K562 (cell line): Measurements from ENCODE around the gene RPL35. TPM values are rescaled to one million over a fixed set of nuclear protein-coding genes. Genes with fewer than 3 reads are reported as not detected.

ENCODE experiments used
- BRD9 ChIP-seq: fragments of 450-650 bp; IDR thresholded peaks from 2 replicates; pipeline ENCODE4 v1.6.1; 2018; ENCODE audit warnings: low read depth; ENCODE audit not compliant: partially characterized antibody
- GTF2B ChIP-seq: IDR thresholded peaks from 2 replicates; pipeline ENCODE4 v1.6.1; 2011; ENCODE audit not compliant: insufficient read length; ENCODE audit errors: extremely low read depth
- HINFP ChIP-seq: fragments of 450-650 bp; conservative IDR thresholded peaks from 2 replicates; pipeline ENCODE4 v1.6.1; 2016; ENCODE audit warnings: missing genetic modification characterization, low read depth, mild to moderate bottlenecking, control low read depth, missing compliant biosample characterization
- PHF21A ChIP-seq: fragments of 450-650 bp; IDR thresholded peaks from 2 replicates; pipeline ENCODE4 v1.6.1; 2017; ENCODE audit warnings: low read depth, borderline replicate concordance
- PREB ChIP-seq: sonication (generic); formaldehyde crosslinking; IDR thresholded peaks from 2 replicates; pipeline ENCODE4 v1.8.1; 2023; ENCODE audit warnings: mild to moderate bottlenecking, missing genetic modification reagents
- USF2 ChIP-seq: sonication (generic); formaldehyde crosslinking; IDR thresholded peaks from 2 replicates; pipeline ENCODE4 v1.5.0; 2020; ENCODE audit warnings: missing genetic modification reagents
- ZBTB40 ChIP-seq, 2 experiments: fragments of 450-650 bp in 1 of 2; sonication (generic) in 1 of 2; formaldehyde crosslinking in 1 of 2; IDR thresholded peaks; 2 replicates each; pipeline versions ENCODE4 v1.7.1 to v1.9.0; 2016 to 2022; ENCODE audit warnings: inconsistent platforms in 1 of 2, mild to moderate bottlenecking in 1 of 2, missing genetic modification reagents in 1 of 2
- ZNF717 ChIP-seq: fragments of 250-450 bp; sonication (Bioruptor Pico); IDR thresholded peaks from 2 replicates; pipeline ENCODE4 v1.5.0; 2021
- polyA plus RNA-seq, 8 experiments: library from polyadenylated mRNA; depleted of rRNA in 4 of 8; stranded (reverse) in 5 of 8; unstranded in 3 of 8; fragments of >200 nt; fragmentation: Nextera tagmentation in 2 of 8; fragmentation: Illumina TruSeq in 1 of 8; extraction: Ambion mirVana in 2 of 8; extraction: Trizol in 1 of 8; gene quantifications; 2 replicates each; pipeline versions ENCODE4 v1.2.1 to v1.2.3, GENCODE V29; 2011 to 2014; ENCODE audit warnings: inconsistent platforms in 1 of 8, missing spikeins in 1 of 8
- total RNA-seq, 7 experiments: library from RNA; depleted of rRNA in 6 of 7; stranded (reverse); fragments of >200 nt in 6 of 7; fragmentation: Illumina TruSeq in 2 of 7; extraction: Trizol in 2 of 7; gene quantifications; 2 replicates each; pipeline versions ENCODE4 v1.2.1 to v1.2.3, GENCODE V29; 2011 to 2021; ENCODE audit warnings: low replicate concordance in 1 of 7

Gene RPL35
- total and polyA plus RNA-seq, 9 of the 15 experiments (the other 6 are each of a cell fraction or from before 2014, with no cell fraction given): 1,755 to 5,101 (median 3,405) TPM

- TF ChIP-seq PREB (no peak), PHF21A (0 out of 2 replicates have a peak, but pooled peaks have one; percentile 48), USF2 (CRISPR knock-in tag) (no peak), HINFP (tag) (no peak), GTF2B (no peak), ZBTB40 (IDR thresholded peaks at IDR 0.05) (peak; percentile 55; the same call in 1 of the 2 replicates), ZBTB40 (CRISPR knock-in tag; IDR thresholded peaks at IDR 0.05) (no peak), BRD9 (no peak), ZNF717 (CRISPR knock-in tag) (no peak)
Measured at GRCh38 chr9:124869986-124870560, 8.3 kb upstream of the RPL35 start (continued).
